A375 (cell line): ENCODE data around the gene EXOG. TPM values are rescaled to one million over a fixed set of nuclear protein-coding genes. Genes with fewer than 3 reads are reported as not detected.

ENCODE experiments used
- small RNA-seq: library from RNA; depleted of rRNA; stranded (forward); fragments of <200 nt; gene quantifications from one replicate; pipeline ENCODE3, GENCODE V24; 2014
- total RNA-seq: library from RNA; depleted of rRNA; stranded (reverse); fragments of >200 nt; shearing (Covaris generic); gene quantifications from 2 replicates; pipeline ENCODE4 v1.2.3, GENCODE V29; 2014; rRNA removed

EXOG gene, protein sequence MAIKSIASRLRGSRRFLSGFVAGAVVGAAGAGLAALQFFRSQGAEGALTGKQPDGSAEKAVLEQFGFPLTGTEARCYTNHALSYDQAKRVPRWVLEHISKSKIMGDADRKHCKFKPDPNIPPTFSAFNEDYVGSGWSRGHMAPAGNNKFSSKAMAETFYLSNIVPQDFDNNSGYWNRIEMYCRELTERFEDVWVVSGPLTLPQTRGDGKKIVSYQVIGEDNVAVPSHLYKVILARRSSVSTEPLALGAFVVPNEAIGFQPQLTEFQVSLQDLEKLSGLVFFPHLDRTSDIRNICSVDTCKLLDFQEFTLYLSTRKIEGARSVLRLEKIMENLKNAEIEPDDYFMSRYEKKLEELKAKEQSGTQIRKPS
- total RNA-seq: 11.9 and 16.1 TPM in 2 replicates

DNA sequence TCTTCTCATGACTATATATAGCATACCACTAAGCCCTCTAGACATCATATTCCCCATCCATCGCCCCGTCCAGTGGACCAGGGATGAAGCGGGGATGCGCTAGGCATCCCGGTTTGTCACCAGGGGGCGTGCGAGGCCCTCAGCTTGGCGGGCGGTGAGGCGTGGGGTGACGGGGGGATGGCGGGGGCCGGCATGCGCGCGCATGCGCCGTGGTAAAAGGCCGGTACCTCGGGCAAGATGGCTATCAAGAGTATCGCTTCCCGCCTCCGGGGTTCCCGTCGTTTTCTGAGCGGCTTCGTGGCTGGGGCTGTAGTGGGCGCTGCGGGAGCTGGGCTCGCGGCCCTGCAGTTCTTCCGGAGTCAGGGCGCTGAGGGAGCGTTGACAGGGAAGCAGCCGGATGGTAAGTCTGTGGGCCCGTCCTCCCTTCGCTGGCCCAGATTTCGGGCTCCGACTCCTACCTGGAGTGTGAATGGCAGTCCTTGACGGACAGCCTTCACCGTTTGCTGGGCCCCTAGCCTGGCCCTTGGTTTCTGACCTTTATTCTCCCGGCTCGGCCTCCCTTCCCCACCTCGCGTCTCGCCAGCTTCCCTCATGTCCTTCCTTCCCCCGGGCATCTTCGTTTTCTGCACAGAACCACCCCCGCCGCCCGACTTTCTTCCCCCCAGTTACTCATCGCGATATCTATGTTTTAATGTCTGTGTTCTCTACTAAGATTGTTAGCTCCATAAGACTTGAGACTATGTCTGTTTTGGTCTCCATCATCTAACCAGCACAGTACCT is at the start of gene EXOG:
Gene EXOG (plus strand): TSS at position 210 of the 780 bp plus-strand sequence. CDS start 28 bp downstream, at position 238.

DNA sequence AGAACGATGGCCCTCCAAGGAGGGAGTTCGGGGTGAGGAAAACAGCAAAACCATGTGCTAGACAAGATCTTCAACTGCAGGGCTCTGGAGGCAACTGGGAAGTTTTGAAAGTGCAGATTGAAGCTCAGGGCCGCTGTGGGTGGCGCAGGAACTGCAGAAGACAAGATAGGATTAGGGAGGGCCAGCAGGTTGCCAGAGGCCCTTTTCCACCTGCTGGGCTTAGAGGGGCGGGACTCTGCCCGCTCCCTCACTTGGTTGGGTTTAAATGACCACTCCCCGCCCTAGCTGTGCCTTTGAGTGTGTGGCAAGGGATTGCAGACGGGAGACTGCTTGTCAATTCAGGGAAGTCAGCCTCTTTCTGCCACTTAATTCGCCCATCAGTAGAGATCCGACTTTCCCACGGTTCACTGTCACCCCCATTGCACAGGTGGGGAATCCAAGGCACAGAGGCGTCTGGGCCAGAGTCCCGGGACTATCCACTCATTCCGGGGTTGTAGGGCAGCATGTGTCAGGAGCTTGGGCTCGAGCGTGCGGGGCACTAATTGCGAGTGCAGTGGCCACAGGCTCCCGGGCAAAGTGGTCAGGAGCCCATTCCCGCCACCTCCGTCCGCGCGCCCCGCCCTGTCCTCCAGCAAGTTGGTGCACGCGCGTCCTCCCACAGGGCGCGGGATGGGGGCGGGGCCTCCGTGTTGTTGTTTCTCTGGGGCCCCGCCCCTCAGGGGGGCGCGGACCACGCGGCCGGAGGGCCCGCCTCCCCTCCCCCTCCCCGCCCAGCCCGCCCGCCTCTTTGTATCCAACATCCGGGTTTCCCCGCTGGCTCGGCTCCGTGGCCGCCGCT is 42.8 kb upstream of the EXOG start, which contains the start of gene ACVR2B:
Gene ACVR2B (plus strand): TSS at position 816 of the 838 bp plus-strand sequence. CDS start 433 bp downstream, outside the sequence.

Small RNAs within 50 kb of the gene (small RNA-seq; reads per million reads assigned to genes)
- not detected for gene RF00019

Other genes starting within 250 kb of the EXOG start
- 0.26 and 0.29 TPM in 2 replicates for gene SLC22A13, start 230.5 kb upstream of the EXOG start, total RNA-seq
- 0.29 TPM in 1 of 2 replicates, not detected in the other for gene SLC22A14, start 214.0 kb upstream of the EXOG start, total RNA-seq
- gene XYLB, start 149.6 kb upstream of the EXOG start, total RNA-seq: 14.2 and 18.5 TPM in 2 replicates
- 7.0 and 7.1 TPM in 2 replicates for gene ACVR2B, start 42.5 kb upstream of the EXOG start, total RNA-seq
- gene SCN5A, start 153.3 kb downstream of the EXOG start, total RNA-seq: 0.03 and 2.2 TPM in 2 replicates